ENCODE measurements around the gene SDS.

- TF ChIP-seq, protein P1, sequence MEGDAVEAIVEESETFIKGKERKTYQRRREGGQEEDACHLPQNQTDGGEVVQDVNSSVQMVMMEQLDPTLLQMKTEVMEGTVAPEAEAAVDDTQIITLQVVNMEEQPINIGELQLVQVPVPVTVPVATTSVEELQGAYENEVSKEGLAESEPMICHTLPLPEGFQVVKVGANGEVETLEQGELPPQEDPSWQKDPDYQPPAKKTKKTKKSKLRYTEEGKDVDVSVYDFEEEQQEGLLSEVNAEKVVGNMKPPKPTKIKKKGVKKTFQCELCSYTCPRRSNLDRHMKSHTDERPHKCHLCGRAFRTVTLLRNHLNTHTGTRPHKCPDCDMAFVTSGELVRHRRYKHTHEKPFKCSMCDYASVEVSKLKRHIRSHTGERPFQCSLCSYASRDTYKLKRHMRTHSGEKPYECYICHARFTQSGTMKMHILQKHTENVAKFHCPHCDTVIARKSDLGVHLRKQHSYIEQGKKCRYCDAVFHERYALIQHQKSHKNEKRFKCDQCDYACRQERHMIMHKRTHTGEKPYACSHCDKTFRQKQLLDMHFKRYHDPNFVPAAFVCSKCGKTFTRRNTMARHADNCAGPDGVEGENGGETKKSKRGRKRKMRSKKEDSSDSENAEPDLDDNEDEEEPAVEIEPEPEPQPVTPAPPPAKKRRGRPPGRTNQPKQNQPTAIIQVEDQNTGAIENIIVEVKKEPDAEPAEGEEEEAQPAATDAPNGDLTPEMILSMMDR (conservative IDR thresholded peaks at IDR 0.05; ENCODE audit: low read length), result no peak
- TF ChIP-seq EZH2phosphoT487 (IDR thresholded peaks at IDR 0.05; ENCODE audit: borderline replicate concordance, low read depth, low read length), result no peak
Observed at GRCh38 chr12:113392520-113392919, 11.2 kb downstream of the SDS start.
